Smooth muscle cell of bladder (primary cell): Measurements from ENCODE around the gene COL11A1. TPM values are rescaled to one million over a fixed set of nuclear protein-coding genes. Genes with fewer than 3 reads are reported as not detected.

ENCODE experiments used
- total RNA-seq: library from RNA; depleted of rRNA; stranded (reverse); fragments of >200 nt; gene quantifications from 2 replicates; pipeline ENCODE4 v1.2.3, GENCODE V29; 2014

COL11A1 gene
- total RNA-seq, result 17.2 and 24.0 TPM in 2 replicates

GRCh38 chr1:103108376-103109150, at the start of gene COL11A1:
TSS of gene COL11A1 (minus strand) at chr1:103108522. CDS start at chr1:103108178, 344 bp downstream.

